Measurements from ENCODE around the gene FUOM.

FUOM gene

GRCh38 chr10:133364645-133365431 lies 7.0 kb upstream of the FUOM start:
- ATAC-seq = no peak
- Mint-ChIP-seq H3K36me3 (peaks cover 23% of the 10 kb centered on the region), H3K27ac (no peak overlapping the region), H3K4me1 (peaks cover 25% of the 10 kb centered on the region), H3K27me3 (no peaks in the 10 kb centered on the region), H3K4me3 (no peak overlapping the region), H3K9me3 (no peaks in the 10 kb centered on the region)

GRCh38 chr10:133362846-133363245 lies 5.0 kb upstream of the FUOM start:
- peaks cover 19% of the 10 kb centered on the region for H3K36me3 Mint-ChIP-seq
- H3K27me3 Mint-ChIP-seq = no peaks in the 10 kb centered on the region
- ATAC-seq = no peak
- no peaks in the 10 kb centered on the region for H3K9me3 Mint-ChIP-seq
- no peak overlapping the region for H3K4me3 Mint-ChIP-seq
- H3K4me1 Mint-ChIP-seq = peaks cover 33% of the 10 kb centered on the region
- no peak overlapping the region for H3K27ac Mint-ChIP-seq

GRCh38 chr10:133361773-133362441 lies 4.1 kb upstream of the FUOM start:
- H3K27ac Mint-ChIP-seq = peak overlapping the region; percentile 67
- H3K4me1 Mint-ChIP-seq = peaks cover 33% of the 10 kb centered on the region
- peak overlapping the region; percentile 54 for H3K4me3 Mint-ChIP-seq
- peaks cover 17% of the 10 kb centered on the region for H3K36me3 Mint-ChIP-seq
- H3K9me3 Mint-ChIP-seq = no peaks in the 10 kb centered on the region
- H3K27me3 Mint-ChIP-seq = no peaks in the 10 kb centered on the region
- peak; percentile 65 for ATAC-seq

- H3K36me3 Mint-ChIP-seq = peaks cover 17% of the 10 kb centered on the region
- H3K9me3 Mint-ChIP-seq = no peaks in the 10 kb centered on the region
- peak overlapping the region; percentile 67 for H3K27ac Mint-ChIP-seq
- H3K4me1 Mint-ChIP-seq = peaks cover 35% of the 10 kb centered on the region
- no peak for ATAC-seq
- no peaks in the 10 kb centered on the region for H3K27me3 Mint-ChIP-seq
- H3K4me3 Mint-ChIP-seq = peak overlapping the region; percentile 54
These were observed 3.4 kb upstream of the FUOM start for GRCh38 chr10:133361227-133361626.

- Mint-ChIP-seq H3K27ac (no peak overlapping the region), H3K4me3 (no peak overlapping the region), H3K4me1 (peaks cover 40% of the 10 kb centered on the region), H3K36me3 (peaks cover 17% of the 10 kb centered on the region), H3K9me3 (no peaks in the 10 kb centered on the region), H3K27me3 (no peaks in the 10 kb centered on the region)
- ATAC-seq = no peak
These were observed 2.3 kb upstream of the FUOM start for GRCh38 chr10:133359972-133360610.

- Mint-ChIP-seq H3K27ac (no peak overlapping the region), H3K36me3 (peaks cover 12% of the 10 kb centered on the region), H3K4me1 (peaks cover 40% of the 10 kb centered on the region), H3K9me3 (no peaks in the 10 kb centered on the region), H3K27me3 (no peaks in the 10 kb centered on the region), H3K4me3 (no peak overlapping the region)
- no peak for ATAC-seq
These were observed 1.7 kb upstream of the FUOM start for GRCh38 chr10:133359554-133359971.

GRCh38 chr10:133358925-133359310 lies 1.1 kb upstream of the FUOM start:
- Mint-ChIP-seq H3K27ac (no peak overlapping the region), H3K4me3 (peak overlapping the region; percentile 34), H3K9me3 (no peaks in the 10 kb centered on the region), H3K36me3 (peaks cover 9% of the 10 kb centered on the region), H3K4me1 (peaks cover 40% of the 10 kb centered on the region), H3K27me3 (no peaks in the 10 kb centered on the region)
- ATAC-seq = no peak

GRCh38 chr10:133358162-133358924 lies 524 bp upstream of the FUOM start:
- H3K4me3 Mint-ChIP-seq = peak overlapping the region; percentile 34
- no peaks in the 10 kb centered on the region for H3K27me3 Mint-ChIP-seq
- peaks cover 9% of the 10 kb centered on the region for H3K36me3 Mint-ChIP-seq
- H3K27ac Mint-ChIP-seq = no peak overlapping the region
- peaks cover 41% of the 10 kb centered on the region for H3K4me1 Mint-ChIP-seq
- H3K9me3 Mint-ChIP-seq = no peaks in the 10 kb centered on the region
- ATAC-seq = peak; percentile 5

- peak overlapping the region; percentile 24 for H3K27ac Mint-ChIP-seq
- ATAC-seq = no peak
- no peaks in the 10 kb centered on the region for H3K27me3 Mint-ChIP-seq
- peaks cover 39% of the 10 kb centered on the region for H3K4me1 Mint-ChIP-seq
- peak overlapping the region; percentile 74 for H3K4me3 Mint-ChIP-seq
- H3K36me3 Mint-ChIP-seq = peaks cover under 1% of the 10 kb centered on the region
- no peaks in the 10 kb centered on the region for H3K9me3 Mint-ChIP-seq
These were observed 1.1 kb downstream of the FUOM start for GRCh38 chr10:133356549-133357284.

GRCh38 chr10:133355991-133356390 lies 1.8 kb downstream of the FUOM start:
- peak overlapping the region; percentile 68 for H3K4me3 Mint-ChIP-seq
- no peak for ATAC-seq
- H3K27me3 Mint-ChIP-seq = no peaks in the 10 kb centered on the region
- H3K4me1 Mint-ChIP-seq = peaks cover 32% of the 10 kb centered on the region
- peak overlapping the region; percentile 24 for H3K27ac Mint-ChIP-seq
- no peaks in the 10 kb centered on the region for H3K36me3 Mint-ChIP-seq
- no peaks in the 10 kb centered on the region for H3K9me3 Mint-ChIP-seq

- ATAC-seq = no peak
- no peak overlapping the region for H3K4me3 Mint-ChIP-seq
- H3K4me1 Mint-ChIP-seq = peaks cover 26% of the 10 kb centered on the region
- no peaks in the 10 kb centered on the region for H3K9me3 Mint-ChIP-seq
- no peak overlapping the region for H3K27ac Mint-ChIP-seq
- no peaks in the 10 kb centered on the region for H3K27me3 Mint-ChIP-seq
- no peaks in the 10 kb centered on the region for H3K36me3 Mint-ChIP-seq
These were observed 2.6 kb downstream of the FUOM start for GRCh38 chr10:133355266-133355665.

GRCh38 chr10:133354672-133355240 lies 3.1 kb downstream of the FUOM start:
- Mint-ChIP-seq H3K27ac (no peak overlapping the region), H3K36me3 (no peaks in the 10 kb centered on the region), H3K4me1 (peaks cover 21% of the 10 kb centered on the region), H3K4me3 (no peak overlapping the region), H3K27me3 (peaks cover under 1% of the 10 kb centered on the region), H3K9me3 (no peaks in the 10 kb centered on the region)
- ATAC-seq = no peak

- no peak for ATAC-seq
- no peak overlapping the region for H3K4me3 Mint-ChIP-seq
- peaks cover 7% of the 10 kb centered on the region for H3K27me3 Mint-ChIP-seq
- no peaks in the 10 kb centered on the region for H3K9me3 Mint-ChIP-seq
- H3K27ac Mint-ChIP-seq = no peak overlapping the region
- H3K36me3 Mint-ChIP-seq = no peaks in the 10 kb centered on the region
- peaks cover 17% of the 10 kb centered on the region for H3K4me1 Mint-ChIP-seq
These were observed 3.7 kb downstream of the FUOM start for GRCh38 chr10:133353988-133354605.

Measured in stimulated activated memory B cell treated with anti-CD40 and anti-IgM and Interleukin-4, amounts not matched to agents 10 μg/mL and 1 μg/mL and 100 μg/mL, for 72 hours (primary cell).